ENCODE measurements around the gene SCML1.

GRCh38 chrX:17687648-17688047 lies 49.6 kb upstream of the SCML1 start:
- TF ChIP-seq CTCF (IDR thresholded peaks at IDR 0.05) (no peak), CHD2 (IDR thresholded peaks at IDR 0.05; ENCODE audit: low read length, partially characterized antibody) (no peak), TAF1 (IDR thresholded peaks at IDR 0.05; ENCODE audit: borderline replicate concordance, low read depth, low read length) (no peak), JUND (IDR thresholded peaks at IDR 0.05) (no peak), ZBTB33 (IDR thresholded peaks at IDR 0.05; ENCODE audit: borderline replicate concordance, low read depth) (no peak), MAX (IDR thresholded peaks at IDR 0.05; ENCODE audit: low read depth) (no peak)

Data from SK-N-SH (cell line).